GM23248 (cell line): ENCODE results near the gene HPSE.

Experiments used
- EZH2 ChIP-seq: fragments of 200-600 bp; sonication (generic); IDR thresholded peaks from 2 replicates; pipeline ENCODE4 v1.6.1; 2018; ENCODE audit warnings: antibody characterized with exemption, mild to moderate bottlenecking; ENCODE audit not compliant: insufficient read depth, poor library complexity, severe bottlenecking
- EZH2phosphoT487 ChIP-seq: fragments of 200-600 bp; sonication (generic); IDR thresholded peaks from 2 replicates; pipeline ENCODE4 v1.6.1; 2018; ENCODE audit warnings: antibody characterized with exemption, moderate library complexity, mild to moderate bottlenecking, low read depth; ENCODE audit not compliant: insufficient read depth

GRCh38 chr4:83342476-83342875 lies 7.8 kb upstream of the HPSE start:
- TF ChIP-seq EZH2phosphoT487 (no peak), EZH2 (no peak)
